NCI-H1048 (cell line): ENCODE data around the gene UBLCP1.

Source experiments
- DNase-seq: peaks from one replicate; lab custom pipeline; 2025; lab: John Stamatoyannopoulos, UW

The UBLCP1 gene

GRCh38 chr5:159313197-159313596, 50.1 kb downstream of the UBLCP1 start:
- no peak for DNase-seq

DNA sequence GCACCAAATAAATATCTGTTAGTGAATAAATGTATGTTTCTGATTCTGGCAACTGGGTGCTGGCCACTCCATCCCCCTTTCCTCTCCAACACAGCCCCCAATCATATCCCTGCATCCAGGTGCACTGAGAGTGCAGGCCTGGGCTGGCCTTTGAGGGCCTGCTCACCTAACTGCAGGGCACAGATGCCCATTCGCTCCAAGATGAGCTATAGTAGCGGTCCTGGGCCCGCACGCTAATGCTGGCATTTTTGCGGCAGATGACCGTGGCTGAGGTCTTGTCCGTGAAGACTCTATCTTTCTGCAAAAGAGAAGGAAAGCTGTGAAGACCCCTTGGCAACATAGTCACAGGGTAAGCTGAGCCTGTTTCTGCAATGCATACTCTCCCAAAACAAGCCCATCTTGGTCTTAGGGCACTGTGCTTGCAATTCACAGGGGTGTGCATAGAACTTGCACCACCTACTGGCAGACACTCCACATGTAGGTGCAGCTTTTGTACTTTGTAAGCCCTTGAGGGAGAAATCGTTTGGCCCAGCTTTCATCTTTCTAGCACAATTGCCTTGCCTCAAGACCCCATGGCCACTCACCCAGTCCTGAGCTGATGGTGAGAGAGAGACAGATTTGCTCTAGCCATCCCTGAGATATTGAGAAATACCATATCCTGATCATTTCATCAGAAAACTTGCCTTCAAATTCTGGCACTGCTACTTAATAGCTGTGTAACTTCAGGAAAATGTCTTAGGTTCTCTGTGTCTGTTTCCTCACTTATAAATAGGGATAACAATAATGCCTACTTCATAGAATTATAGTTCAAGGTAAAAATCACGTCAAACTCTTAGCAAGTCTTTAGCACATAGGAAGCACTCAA, 53.7 kb downstream of the UBLCP1 start:
- DNase-seq = no peak

GRCh38 chr5:159317849-159318248, 54.8 kb downstream of the UBLCP1 start:
- DNase-seq = no peak

DNA sequence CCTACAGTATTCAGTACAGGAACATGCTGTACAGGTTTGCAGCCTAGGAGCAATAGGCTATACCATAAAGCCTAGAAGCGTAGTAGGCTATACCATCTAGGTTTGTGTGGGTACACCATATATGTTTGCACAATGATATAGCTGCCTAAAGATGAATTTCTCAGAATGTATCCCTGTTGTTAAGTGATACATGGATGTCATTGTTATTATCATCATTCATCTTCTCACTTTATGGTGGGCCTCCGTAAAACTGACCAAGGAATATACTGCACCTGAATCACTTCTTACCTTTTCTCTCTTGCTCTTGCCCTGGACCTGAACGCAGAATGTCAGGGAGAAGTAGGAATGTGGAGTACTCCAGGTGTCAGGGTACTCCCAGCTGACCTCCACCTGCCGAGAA, 55.4 kb downstream of the UBLCP1 start:
- DNase-seq = no peak

DNA sequence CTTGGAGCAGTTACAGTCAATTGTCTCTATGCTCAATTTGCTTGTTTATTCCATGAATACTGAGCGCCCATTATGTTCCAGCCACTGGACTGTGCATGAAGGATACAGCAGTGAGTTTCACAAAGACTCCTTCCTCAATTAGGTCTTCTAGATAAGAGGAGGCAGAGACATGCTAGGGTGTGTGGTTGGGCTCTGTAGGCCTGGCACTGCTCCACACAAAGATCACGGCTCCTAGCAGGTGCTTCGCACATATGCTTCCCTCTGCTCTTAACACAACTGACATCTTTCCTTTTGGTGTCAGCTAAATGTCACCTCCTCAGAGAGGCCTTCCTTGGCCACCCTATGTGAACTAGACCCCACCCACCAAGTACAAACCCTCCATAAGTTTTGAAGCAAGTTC, 56.3 kb downstream of the UBLCP1 start:
- DNase-seq = no peak

DNA sequence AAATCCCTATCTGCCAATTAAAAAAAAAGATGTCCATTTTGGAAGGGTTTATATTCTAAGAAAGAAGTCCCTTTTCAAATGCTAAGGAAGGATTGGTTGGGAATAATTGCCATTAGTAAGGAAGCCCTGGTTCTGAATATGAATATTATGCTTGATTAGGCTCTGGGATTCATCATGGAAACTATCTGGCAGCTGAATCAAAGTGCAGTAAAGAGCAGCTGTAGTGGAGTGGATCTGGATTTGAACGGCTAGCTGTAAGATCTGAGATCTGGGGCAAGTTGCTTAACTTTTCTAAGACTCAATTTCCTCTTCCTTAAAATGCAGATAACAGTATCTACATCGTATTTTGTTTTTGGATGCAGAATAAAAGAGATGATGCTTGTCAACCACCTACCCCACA, 56.7 kb downstream of the UBLCP1 start:
- DNase-seq = no peak

DNA sequence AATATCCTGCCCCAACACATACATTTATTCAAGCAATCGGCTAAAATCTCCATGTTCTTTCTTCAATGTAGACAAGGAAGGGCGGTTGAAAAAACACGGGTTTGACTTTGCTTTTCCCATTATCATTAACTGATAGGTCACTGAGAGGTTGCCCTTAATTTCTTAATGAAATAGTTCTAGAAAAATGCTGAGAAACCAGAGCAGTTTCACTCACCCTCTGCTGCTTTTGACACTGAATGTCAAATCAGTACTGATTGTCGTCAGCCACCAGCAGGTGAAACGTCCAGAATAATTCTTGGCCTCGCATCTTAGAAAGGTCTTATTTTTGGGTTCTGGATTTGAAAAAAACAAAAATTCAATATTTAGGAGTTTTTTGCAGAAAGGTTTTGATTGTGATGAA, 59.1 kb downstream of the UBLCP1 start:
- DNase-seq = no peak

DNA sequence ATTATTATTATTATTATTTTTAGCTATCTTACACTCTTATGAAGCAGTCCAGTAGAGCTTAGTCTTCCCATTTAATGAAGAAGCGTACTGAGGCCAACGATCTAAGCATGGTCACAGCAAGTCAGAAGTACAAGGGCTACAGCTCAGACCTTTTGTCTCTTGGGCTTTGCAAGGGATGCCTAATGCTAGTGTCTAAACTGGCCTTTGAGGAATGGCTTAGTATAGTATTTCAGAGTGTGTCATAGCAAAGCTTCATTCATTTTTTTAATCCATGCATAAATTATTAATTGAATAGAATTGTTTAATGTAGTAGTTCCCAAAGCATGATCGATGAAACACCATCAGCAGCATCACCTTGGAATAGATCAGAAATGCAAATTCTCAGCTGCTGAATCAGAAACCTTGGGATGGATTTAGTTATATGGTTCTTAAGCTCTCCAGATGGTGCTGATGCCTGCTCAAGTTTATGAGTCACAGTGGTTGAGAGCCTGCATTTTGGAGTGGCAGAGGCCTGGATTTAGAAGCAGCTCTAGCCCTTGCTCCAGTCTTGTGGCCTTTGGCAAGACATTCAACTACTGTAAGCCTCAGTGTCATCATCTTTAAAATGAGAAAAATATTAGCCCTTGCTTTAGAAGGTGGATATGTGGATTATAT, 61.1 kb downstream of the UBLCP1 start:
- DNase-seq = no peak

- no peak for DNase-seq
Observed at GRCh38 chr5:159324986-159325385, 61.9 kb downstream of the UBLCP1 start.

- DNase-seq = no peak
Observed at GRCh38 chr5:159330131-159330800, 67.2 kb downstream of the UBLCP1 start, which contains the start of gene IL12B. IL12B (minus strand) TSS chr5:159330487; CDS start chr5:159326782, 3,705 bp downstream.

- DNase-seq = no peak
Observed at GRCh38 chr5:159331093-159331973, 68.2 kb downstream of the UBLCP1 start.

DNA sequence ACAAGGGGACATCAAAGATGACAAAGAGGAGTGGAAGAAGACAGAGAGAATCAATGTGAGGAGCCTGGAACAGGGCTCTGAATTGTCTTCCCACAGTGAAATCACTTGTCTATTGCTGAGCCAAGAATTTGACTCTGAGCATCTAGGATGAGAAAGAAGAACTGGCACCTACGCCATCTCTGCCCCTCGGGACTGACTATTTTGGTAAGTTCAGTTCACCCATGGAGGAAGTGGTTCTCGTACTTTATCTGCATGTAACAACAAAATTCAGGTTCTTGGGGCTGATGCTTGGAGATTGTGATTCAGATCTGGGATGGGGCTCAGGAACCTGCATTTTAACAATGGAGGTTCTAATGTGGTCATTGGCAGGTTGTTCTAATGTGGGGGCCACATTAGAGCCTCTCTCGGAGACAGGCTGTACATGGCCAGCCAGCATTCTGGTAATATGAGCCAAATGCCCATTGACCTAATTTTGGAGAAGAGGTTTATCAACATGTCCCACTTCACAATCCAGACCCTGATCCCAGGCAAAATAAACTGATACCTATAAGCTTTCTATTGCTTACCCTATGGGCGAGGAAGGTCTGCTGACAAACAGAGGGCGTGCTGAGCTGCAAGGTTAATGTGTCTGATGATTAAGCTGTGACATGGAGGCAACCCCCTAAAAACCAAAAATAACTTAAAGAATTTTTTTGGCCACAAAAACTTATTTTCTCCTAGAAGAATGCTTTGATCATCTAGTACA, 69.9 kb downstream of the UBLCP1 start:
- DNase-seq = no peak

DNA sequence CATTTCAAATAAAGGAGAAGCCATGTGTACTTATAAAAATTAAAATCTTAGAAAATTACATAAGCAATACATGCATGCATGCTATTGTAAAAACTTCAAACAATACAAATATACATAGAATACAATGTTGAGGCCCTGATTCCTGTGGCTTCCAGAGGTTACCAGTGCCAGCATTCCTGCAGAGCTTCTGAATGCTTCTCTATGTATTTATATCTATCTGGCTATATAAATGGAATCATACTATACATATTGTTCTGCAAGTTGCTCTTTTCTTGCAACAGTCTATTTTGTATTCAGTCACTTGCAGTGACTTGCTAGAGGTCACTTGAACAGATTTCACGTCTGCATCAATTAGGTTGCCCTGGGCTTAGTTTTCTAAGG, 70.4 kb downstream of the UBLCP1 start:
- no peak for DNase-seq
